HCT116 (cell line): Measurements from ENCODE around the gene APOB. TPM values are rescaled to one million over a fixed set of nuclear protein-coding genes. Genes with fewer than 3 reads are reported as not detected.

Experiments used
- ATAC-seq: fragments of 200-7000 bp; cut with Tn5 transposase; 2 replicates; pipeline ENCODE4 v1.9.1; 2020; ENCODE audit warnings: mild to moderate bottlenecking, moderate library complexity
- BruUV-seq: library from RNA; stranded (reverse); fragments of 400-500 nt; replicated peaks from 2 replicates; lab custom pipeline; 2021; lab: Mats Ljungman, UMichigan
- CTCF ChIA-PET: fragments of 300-600 bp; sonication (Branson Sonifier 250); formaldehyde crosslinking; loops from one replicate; lab custom pipeline; 2021; ENCODE audit warnings: antibody characterized with exemption; lab: Charles Lee
- POLR2A ChIA-PET: fragments of 300-600, 350-600 bp; sonication (Branson Sonifier 250); formaldehyde crosslinking; loops from one replicate; lab custom pipeline; 2021; ENCODE audit warnings: antibody characterized with exemption; lab: Charles Lee
- RAD21 ChIA-PET, 2 experiments: fragments of 300-600 bp; sonication (Branson Sonifier 250); formaldehyde crosslinking; loops; one replicate each; lab custom pipeline; 2023; ENCODE audit warnings: low total read pairs in 2 of 2; ENCODE audit not compliant: uncharacterized antibody in 2 of 2, unreplicated experiment in 2 of 2, low non-redundant PET in 1 of 2; lab: Charles Lee
- DNase-seq: peaks from one replicate; pipeline ENCODE4 v3.0.0-alpha.2; 2010; ENCODE audit warnings: low read depth, low spot score
- H2AFZ ChIP-seq: fragments of 200-600 bp; shearing (Covaris generic), sonication (generic); 2 replicates; pipeline ENCODE4 v1.6.1; 2017; ENCODE audit warnings: low read depth, mixed run types, mixed read lengths, antibody characterized with exemption, low read length; ENCODE audit not compliant: poor library complexity, severe bottlenecking
- H3K27ac ChIP-seq: 2 replicates; pipeline ENCODE4 v1.5.1; 2012; ENCODE audit warnings: low read depth, low read length
- H3K27me3 ChIP-seq: fragments of 200-600 bp; sonication (generic); 2 replicates; pipeline ENCODE4 v1.6.1; 2016; ENCODE audit warnings: mixed run types, low read length, mixed read lengths; ENCODE audit not compliant: insufficient read depth
- H3K36me3 ChIP-seq, 2 experiments: fragments of 200-500 bp in 1 of 2; fragments of 200-600 bp in 1 of 2; sonication (Bioruptor generic) in 1 of 2; sonication (generic) in 1 of 2; 2 replicates each; pipeline versions ENCODE4 v1.5.1 to v1.6.1; 2014 to 2016; ENCODE audit warnings: low read length in 2 of 2, inconsistent platforms in 1 of 2, mixed read lengths in 1 of 2, mixed run types in 1 of 2; ENCODE audit not compliant: insufficient read depth in 2 of 2, control insufficient read depth in 1 of 2
- H3K4me1 ChIP-seq, 2 experiments: fragments of 200-600 bp in 1 of 2; sonication (generic) in 1 of 2; 2 replicates each; pipeline versions ENCODE4 v1.5.1 to v1.6.1; 2012 to 2017; ENCODE audit warnings: low read length in 2 of 2, inconsistent platforms in 1 of 2, mild to moderate bottlenecking in 1 of 2, mixed read lengths in 1 of 2, mixed run types in 1 of 2, moderate library complexity in 1 of 2; ENCODE audit not compliant: insufficient read depth in 2 of 2, control insufficient read depth in 1 of 2
- H3K4me2 ChIP-seq: fragments of 200-600 bp; sonication (generic); 2 replicates; pipeline ENCODE4 v1.6.1; 2017; ENCODE audit warnings: mixed run types, low read length, mixed read lengths
- H3K4me3 ChIP-seq, 2 experiments: fragments of 200-600 bp in 1 of 2; sonication (generic) in 1 of 2; replicated peaks in 1 of 2; 2 replicates each; pipeline ENCODE4 v1.5.1; 2011 to 2016; ENCODE audit warnings: low read length in 2 of 2, control low read depth in 1 of 2, low read depth in 1 of 2, mild to moderate bottlenecking in 1 of 2, mixed read lengths in 1 of 2, mixed run types in 1 of 2
- H3K79me2 ChIP-seq: fragments of 200-600 bp; sonication (generic); 2 replicates; pipeline ENCODE4 v1.6.1; 2017; ENCODE audit warnings: mild to moderate bottlenecking, mixed run types, low read length, moderate library complexity, mixed read lengths; ENCODE audit not compliant: insufficient read depth
- H3K9ac ChIP-seq: fragments of 200-600 bp; sonication (generic); 2 replicates; pipeline ENCODE4 v1.6.1; 2016; ENCODE audit warnings: low read length, mixed read lengths
- H3K9me2 ChIP-seq: fragments of 200-600 bp; sonication (generic), shearing (Covaris generic); 2 replicates; pipeline ENCODE4 v1.6.1; 2017; ENCODE audit warnings: mixed run types, mild to moderate bottlenecking, moderate library complexity; ENCODE audit not compliant: insufficient read depth
- H3K9me3 ChIP-seq, 2 experiments: fragments of 200-500 bp in 1 of 2; fragments of 200-600 bp in 1 of 2; sonication (Bioruptor generic) in 1 of 2; sonication (generic) in 1 of 2; 2 replicates each; pipeline ENCODE4 v1.6.1; 2014 to 2017; ENCODE audit warnings: low read length in 2 of 2, mixed read lengths in 2 of 2, inconsistent platforms in 1 of 2, low read depth in 1 of 2, mild to moderate bottlenecking in 1 of 2, mixed run types in 1 of 2, moderate library complexity in 1 of 2; ENCODE audit not compliant: control insufficient read depth in 1 of 2, insufficient read depth in 1 of 2
- H4K20me1 ChIP-seq: fragments of 200-600 bp; sonication (generic), shearing (Covaris generic); 2 replicates; pipeline ENCODE4 v1.6.1; 2017; ENCODE audit warnings: mixed run types, mild to moderate bottlenecking, moderate library complexity; ENCODE audit not compliant: insufficient read depth
- ATF3 ChIP-seq: IDR thresholded peaks from 2 replicates; pipeline ENCODE4 v1.6.1; 2012
- CBX3 ChIP-seq: IDR thresholded peaks from 2 replicates; pipeline ENCODE4 v1.6.1; 2012; ENCODE audit warnings: low read depth
- CEBPB ChIP-seq: IDR thresholded peaks from 2 replicates; pipeline ENCODE4 v1.6.1; 2012; ENCODE audit warnings: low read depth
- CTCF ChIP-seq, 3 experiments: fragments of 200-600 bp in 1 of 3; sonication (generic) in 1 of 3; IDR thresholded peaks in 2 of 3; conservative IDR thresholded peaks in 1 of 3; 2 replicates each; pipeline ENCODE4 v1.5.1; 2012 to 2017; ENCODE audit warnings: low read depth in 2 of 3, low read length in 2 of 3, antibody characterized with exemption in 1 of 3, borderline replicate concordance in 1 of 3, control low read depth in 1 of 3, mild to moderate bottlenecking in 1 of 3, mixed read lengths in 1 of 3, mixed run types in 1 of 3, moderate library complexity in 1 of 3; ENCODE audit not compliant: insufficient read depth in 1 of 3
- EGR1 ChIP-seq: IDR thresholded peaks from 2 replicates; pipeline ENCODE4 v1.6.1; 2012; ENCODE audit warnings: low read depth
- ELF1 ChIP-seq: IDR thresholded peaks from 2 replicates; pipeline ENCODE4 v1.6.1; 2012; ENCODE audit warnings: low read depth, borderline replicate concordance
- EZH2 ChIP-seq: fragments of 200-600 bp; sonication (generic); IDR thresholded peaks from 2 replicates; pipeline ENCODE4 v1.6.1; 2017; ENCODE audit warnings: antibody characterized with exemption, mixed run types
- EZH2phosphoT487 ChIP-seq: fragments of 200-600 bp; IDR thresholded peaks from 2 replicates; pipeline ENCODE4 v1.6.1; 2018; ENCODE audit warnings: antibody characterized with exemption, borderline replicate concordance
- FOSL1 ChIP-seq: IDR thresholded peaks from 2 replicates; pipeline ENCODE4 v1.6.1; 2012; ENCODE audit warnings: low read depth
- JUND ChIP-seq: IDR thresholded peaks from 2 replicates; pipeline ENCODE4 v1.6.1; 2012
- MAX ChIP-seq: IDR thresholded peaks from 2 replicates; pipeline ENCODE4 v1.6.1; 2012
- POLR2A ChIP-seq: IDR thresholded peaks from 2 replicates; pipeline ENCODE4 v1.7.0; 2011; ENCODE audit warnings: borderline replicate concordance; ENCODE audit not compliant: insufficient read depth, insufficient read length; ENCODE audit errors: extremely low read depth
- POLR2AphosphoS5 ChIP-seq: IDR thresholded peaks from 2 replicates; pipeline ENCODE4 v1.6.1; 2011; ENCODE audit warnings: mild to moderate bottlenecking, low read depth, low read length, moderate library complexity
- RAD21 ChIP-seq: IDR thresholded peaks from 2 replicates; pipeline ENCODE4 v1.6.1; 2012; ENCODE audit warnings: low read depth, mild to moderate bottlenecking
- SIN3A ChIP-seq: IDR thresholded peaks from 2 replicates; pipeline ENCODE4 v1.6.1; 2012; ENCODE audit warnings: low read depth
- SP1 ChIP-seq: IDR thresholded peaks from 2 replicates; pipeline ENCODE4 v1.6.1; 2012; ENCODE audit warnings: low read depth
- TCF7L2 ChIP-seq: IDR thresholded peaks from 2 replicates; pipeline ENCODE4 v1.7.0; 2011; ENCODE audit warnings: borderline replicate concordance, inconsistent platforms; ENCODE audit not compliant: insufficient read depth, insufficient read length; ENCODE audit errors: extremely low read depth
- ZBTB33 ChIP-seq: IDR thresholded peaks from 2 replicates; pipeline ENCODE4 v1.6.1; 2011; ENCODE audit warnings: mild to moderate bottlenecking, low read length, moderate library complexity; ENCODE audit not compliant: insufficient replicate concordance; ENCODE audit errors: extremely low read depth
- ZFX ChIP-seq: fragments of 450-650 bp; IDR thresholded peaks from 2 replicates; pipeline ENCODE4 v1.6.1; 2017
- ZNF274 ChIP-seq: fragments of 200-500 bp; sonication (Bioruptor generic); IDR thresholded peaks from 2 replicates; pipeline ENCODE4 v1.6.1; 2014; ENCODE audit warnings: mild to moderate bottlenecking, low read depth, low read length, inconsistent platforms
- intact Hi-C: fragments of 100-400 bp; cut with micrococcal nuclease; formaldehyde crosslinking; loops from 2 replicates; pipeline ENCODE4 v1.10.0; 2022
- total RNA-seq: library from RNA; stranded (reverse); gene quantifications from one replicate; pipeline ENCODE4 v1.2.1, GENCODE V29; 2021; ENCODE audit not compliant: unreplicated experiment

APOB gene
- total RNA-seq, 1 experiment from 2014 or later: 1.6 TPM

DNA sequence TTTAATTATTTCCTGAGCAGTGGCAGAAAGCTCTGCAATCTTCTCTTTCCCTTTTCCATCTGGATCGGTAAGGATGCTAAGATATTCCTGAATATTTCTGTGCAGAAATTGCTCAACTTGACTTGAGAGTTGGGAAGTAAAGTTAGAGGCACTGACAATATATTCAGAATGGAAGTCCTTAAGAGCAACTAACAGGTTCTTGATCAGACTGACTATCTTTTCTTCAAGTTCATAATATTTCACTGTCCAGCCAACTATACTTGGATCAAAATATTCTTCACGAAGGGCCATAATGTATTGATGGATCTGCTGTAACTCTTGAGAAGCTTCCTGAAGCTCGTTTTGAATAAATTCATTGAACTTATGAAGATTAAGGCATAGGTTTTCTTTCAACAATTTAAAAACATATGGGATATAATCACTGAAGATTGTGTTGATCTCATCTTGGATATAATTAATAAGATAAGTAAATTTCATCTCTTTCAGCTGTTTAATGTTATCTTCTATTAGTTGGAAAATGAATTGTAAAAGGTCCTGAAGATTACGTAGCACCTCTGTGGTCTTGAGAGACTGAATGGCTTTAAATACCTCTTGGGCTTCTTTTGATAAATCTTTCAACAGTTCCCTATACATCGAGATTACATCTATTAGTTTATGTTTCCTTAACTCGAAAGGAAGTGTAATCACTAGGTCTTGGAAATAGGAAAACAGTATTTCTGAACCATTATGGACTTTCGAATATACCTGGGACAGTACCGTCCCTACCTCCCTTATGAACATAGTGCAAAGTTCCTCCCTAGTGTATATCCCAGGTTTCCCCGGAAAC lies 41.7 kb downstream of the APOB start:
- H4K20me1 ChIP-seq: no peaks in the 10 kb centered on the region
- H2AFZ ChIP-seq: no peak overlapping the region
- no peak overlapping the region for H3K4me2 ChIP-seq
- CTCF ChIA-PET: no interaction called here
- no peak for ATAC-seq
- no TSS peak for BruUV-seq
- intact Hi-C loops: no loop called here
- H3K9me2 ChIP-seq: no peaks in the 10 kb centered on the region
- no peaks in the 10 kb centered on the region for H3K4me1 ChIP-seq
- no peak overlapping the region for H3K4me3 ChIP-seq
- no peaks in the 10 kb centered on the region for H3K9me3 ChIP-seq
- TF ChIP-seq EZH2: no peak
- no peak for TF ChIP-seq RAD21
- no peak for TF ChIP-seq TCF7L2
- TF ChIP-seq CEBPB: no peak
- no peak for TF ChIP-seq FOSL1
- TF ChIP-seq POLR2A: no peak
- TF ChIP-seq CBX3: no peak
- no peak for TF ChIP-seq SP1
- no peak for TF ChIP-seq EGR1
- no peak for TF ChIP-seq ATF3
- no peak for TF ChIP-seq JUND
- no peak for TF ChIP-seq EZH2phosphoT487
- TF ChIP-seq SIN3A: no peak
- no peak for TF ChIP-seq POLR2AphosphoS5
- TF ChIP-seq ZNF274: no peak
- no peak for TF ChIP-seq CTCF (IDR thresholded peaks at IDR 0.05 in 2 of 3, conservative IDR thresholded peaks at IDR 0.05 in 1 of 3; ENCODE audit: borderline replicate concordance in 1 of 3, insufficient read depth in 1 of 3, low read depth in 2 of 3, low read length in 2 of 3)
- no peak for TF ChIP-seq MAX
- no peak for TF ChIP-seq ZFX
- TF ChIP-seq ELF1: no peak
- TF ChIP-seq ZBTB33: no peak
- no peaks in the 10 kb centered on the region for H3K79me2 ChIP-seq
- H3K27me3 ChIP-seq: peaks cover 49% of the 10 kb centered on the region
- POLR2A ChIA-PET: no interaction called here
- RAD21 ChIA-PET: no interaction called here
- H3K36me3 ChIP-seq: no peaks in the 10 kb centered on the region
- H3K9ac ChIP-seq: no peak overlapping the region
- no peak for DNase-seq
- no peak overlapping the region for H3K27ac ChIP-seq
